DMS79 treated with DMSO at 0.1 percent for 48 hours (cell line): ENCODE data around the gene CCDC27.

ENCODE experiments used
- DNase-seq: peaks from one replicate; lab custom pipeline; 2025; lab: John Stamatoyannopoulos, UW

The CCDC27 gene

GRCh38 chr1:3820316-3820715 is 68.1 kb downstream of the CCDC27 start:
- no peak for DNase-seq

GRCh38 chr1:3821004-3821403 is 68.8 kb downstream of the CCDC27 start:
- peak; percentile 95 for DNase-seq
